Eye (tissue), 1 donor: ENCODE results near the gene CDK5R2.

Experiments
- DNase-seq: peaks from one replicate; pipeline ENCODE4 v3.0.0-alpha.2; 2015

CDK5R2 gene

GRCh38 chr2:218962859-218963492 is 3.5 kb downstream of the CDK5R2 start:
- peak; percentile 96 for DNase-seq

- DNase-seq: peak; percentile 58
Measured at GRCh38 chr2:218963601-218964000, 4.1 kb downstream of the CDK5R2 start.

- peak; percentile 76 for DNase-seq
Measured at GRCh38 chr2:218964041-218964771, 4.7 kb downstream of the CDK5R2 start.

- DNase-seq: no peak
Measured at GRCh38 chr2:218970894-218971293, 11.4 kb downstream of the CDK5R2 start.

GRCh38 chr2:218975060-218975777 is 15.8 kb downstream of the CDK5R2 start:
- DNase-seq: no peak

- DNase-seq: peak; percentile 95
Measured at GRCh38 chr2:218979846-218980734, 20.6 kb downstream of the CDK5R2 start.

- peak; percentile 30 for DNase-seq
Measured at GRCh38 chr2:218980735-218981389, 21.4 kb downstream of the CDK5R2 start.

- DNase-seq: peak; percentile 57
Measured at GRCh38 chr2:218981390-218981880, 22.0 kb downstream of the CDK5R2 start.

GRCh38 chr2:218981881-218982585 is 22.6 kb downstream of the CDK5R2 start:
- DNase-seq: peak; percentile 75

- DNase-seq: peak; percentile 33
Measured at GRCh38 chr2:218982586-218983262, 23.3 kb downstream of the CDK5R2 start.

- DNase-seq: peak; percentile 40
Measured at GRCh38 chr2:218983263-218983933, 23.9 kb downstream of the CDK5R2 start.

- no peak for DNase-seq
Measured at GRCh38 chr2:218983934-218984238, 24.4 kb downstream of the CDK5R2 start.

GRCh38 chr2:218984239-218985020 is 25.0 kb downstream of the CDK5R2 start:
- DNase-seq: peak; percentile 62

GRCh38 chr2:218985021-218985324 is 25.5 kb downstream of the CDK5R2 start, which contains the start of gene FEV:
Gene FEV (minus strand): TSS chr2:218985184. CDS start chr2:218985075, 109 bp downstream.
- DNase-seq: no peak

GRCh38 chr2:218985325-218986091 is 26.0 kb downstream of the CDK5R2 start:
- DNase-seq: peak; percentile 26

- DNase-seq: no peak
Measured at GRCh38 chr2:218986148-218986761, 26.8 kb downstream of the CDK5R2 start.

GRCh38 chr2:218988164-218988563 is 28.7 kb downstream of the CDK5R2 start:
- no peak for DNase-seq

GRCh38 chr2:218988650-218989049 is 29.2 kb downstream of the CDK5R2 start:
- no peak for DNase-seq
